Neural cell (in vitro differentiated cells): ENCODE results near the gene PLA2G4E. TPM values are rescaled to one million over a fixed set of nuclear protein-coding genes. Genes with fewer than 3 reads are reported as not detected.

Experiments
- H2AFZ ChIP-seq: fragments of 200-600, 300-800 bp; sonication (generic), shearing (Covaris generic); 2 replicates; pipeline ENCODE4 v1.6.0; 2014; ENCODE audit warnings: low read depth, mild to moderate bottlenecking, antibody characterized with exemption, low read length, moderate library complexity
- H3F3A ChIP-seq: fragments of 200-600 bp; shearing (Covaris generic); 2 replicates; pipeline ENCODE4 v1.6.1; 2016; ENCODE audit warnings: mild to moderate bottlenecking, moderate library complexity, mixed read lengths, antibody characterized with exemption, low read length; ENCODE audit not compliant: insufficient read depth, poor library complexity, severe bottlenecking
- H3K27ac ChIP-seq: fragments of 200-600, 300-800 bp; sonication (generic), shearing (Covaris generic); 2 replicates; pipeline ENCODE4 v1.5.1; 2014; ENCODE audit warnings: mild to moderate bottlenecking, low read length, moderate library complexity
- H3K27me3 ChIP-seq: fragments of 300-800, 200-600 bp; sonication (generic), shearing (Covaris generic); 2 replicates; pipeline ENCODE4 v1.6.0; 2014; ENCODE audit warnings: mild to moderate bottlenecking, low read depth, low read length, moderate library complexity; ENCODE audit not compliant: insufficient read depth
- H3K36me3 ChIP-seq: fragments of 300-800, 200-600 bp; sonication (generic), shearing (Covaris generic); 2 replicates; pipeline ENCODE4 v1.5.1; 2014; ENCODE audit warnings: mild to moderate bottlenecking, antibody characterized with exemption, low read length, moderate library complexity; ENCODE audit not compliant: insufficient read depth
- H3K4me2 ChIP-seq: fragments of 300-800, 200-600 bp; sonication (generic), shearing (Covaris generic); 2 replicates; pipeline ENCODE4 v1.6.0; 2014; ENCODE audit warnings: mild to moderate bottlenecking, low read length
- H3K4me3 ChIP-seq: fragments of 300-800, 200-600 bp; sonication (generic), shearing (Covaris generic); 2 replicates; pipeline ENCODE4 v1.5.1; 2014; ENCODE audit warnings: mild to moderate bottlenecking, low read length, moderate library complexity
- H3K79me2 ChIP-seq: fragments of 200-600 bp; shearing (Covaris generic); replicated peaks from 2 replicates; pipeline ENCODE4 v1.6.0; 2014; ENCODE audit warnings: mild to moderate bottlenecking, low read length, moderate library complexity; ENCODE audit not compliant: insufficient read depth
- H3K9ac ChIP-seq: fragments of 300-800, 200-600 bp; sonication (generic), shearing (Covaris generic); 2 replicates; pipeline ENCODE4 v1.6.1; 2016; ENCODE audit warnings: mild to moderate bottlenecking, low read length, mixed read lengths
- H3K9me2 ChIP-seq: fragments of 200-600 bp; shearing (Covaris generic); 2 replicates; pipeline ENCODE4 v1.6.1; 2016; ENCODE audit warnings: mild to moderate bottlenecking, low read length, mixed read lengths; ENCODE audit not compliant: insufficient read depth
- H3K9me3 ChIP-seq: fragments of 200-600, 300-800 bp; sonication (generic), shearing (Covaris generic); 2 replicates; pipeline ENCODE4 v1.6.1; 2016; ENCODE audit warnings: mild to moderate bottlenecking, mixed run types, low read length, moderate library complexity, mixed read lengths
- H4K20me1 ChIP-seq: fragments of 200-600 bp; shearing (Covaris generic); 2 replicates; pipeline ENCODE4 v1.6.1; 2016; ENCODE audit warnings: mild to moderate bottlenecking, mixed run types; ENCODE audit not compliant: insufficient read depth
- EP300 ChIP-seq: fragments of 450-650 bp; conservative IDR thresholded peaks from 2 replicates; pipeline ENCODE4 v1.6.1; 2014; ENCODE audit warnings: antibody characterized with exemption, mild to moderate bottlenecking, moderate library complexity; ENCODE audit not compliant: poor library complexity, severe bottlenecking
- EZH2 ChIP-seq: fragments of 200-600, 300-800 bp; shearing (Covaris generic), sonication (generic); IDR thresholded peaks from 2 replicates; pipeline ENCODE4 v1.6.1; 2014; ENCODE audit warnings: antibody characterized with exemption, low read length, borderline replicate concordance, mild to moderate bottlenecking; ENCODE audit not compliant: insufficient read depth, poor library complexity, severe bottlenecking
- MXI1 ChIP-seq: fragments of 450-650 bp; conservative IDR thresholded peaks from 2 replicates; pipeline ENCODE4 v1.6.1; 2014; ENCODE audit warnings: antibody characterized with exemption, mild to moderate bottlenecking; ENCODE audit not compliant: poor library complexity, severe bottlenecking
- POLR2AphosphoS5 ChIP-seq: IDR thresholded peaks from 2 replicates; pipeline ENCODE4 v1.6.1; 2012
- RAD21 ChIP-seq: fragments of 450-650 bp; conservative IDR thresholded peaks from 2 replicates; pipeline ENCODE4 v1.6.1; 2014; ENCODE audit warnings: antibody characterized with exemption, mild to moderate bottlenecking, moderate library complexity
- REST ChIP-seq: IDR thresholded peaks from 2 replicates; pipeline ENCODE4 v1.6.1; 2012; ENCODE audit warnings: borderline replicate concordance
- SMC3 ChIP-seq: fragments of 450-650 bp; conservative IDR thresholded peaks from 2 replicates; pipeline ENCODE4 v1.6.1; 2014; ENCODE audit warnings: antibody characterized with exemption, mild to moderate bottlenecking, moderate library complexity; ENCODE audit not compliant: poor library complexity
- TAF1 ChIP-seq: IDR thresholded peaks from 2 replicates; pipeline ENCODE4 v1.6.1; 2012; ENCODE audit warnings: low read depth
- polyA plus RNA-seq: library from polyadenylated mRNA; depleted of rRNA; stranded (reverse); fragments of >200 nt; gene quantifications from 2 replicates; pipeline ENCODE4 v1.2.3, GENCODE V29; 2014
- TF ChIP-seq, protein P1 (sequence below): fragments of 450-650 bp; IDR thresholded peaks from 2 replicates; pipeline ENCODE4 v1.5.1; 2014; ENCODE audit warnings: antibody characterized with exemption, mild to moderate bottlenecking, moderate library complexity; ENCODE audit not compliant: poor library complexity, severe bottlenecking

The PLA2G4E gene
- polyA plus RNA-seq, 1 donor from 2014 or later = not detected

- H3K36me3 ChIP-seq = no peaks in the 10 kb centered on the region
- no peak overlapping the region for H3K27ac ChIP-seq
- no peak overlapping the region for H3K4me2 ChIP-seq
- TF ChIP-seq MXI1 (no peak), SMC3 (no peak), POLR2AphosphoS5 (no peak), RAD21 (no peak), REST (no peak), EZH2 (no peak), TAF1 (no peak), EP300 (no peak)
- TF ChIP-seq, protein P1, sequence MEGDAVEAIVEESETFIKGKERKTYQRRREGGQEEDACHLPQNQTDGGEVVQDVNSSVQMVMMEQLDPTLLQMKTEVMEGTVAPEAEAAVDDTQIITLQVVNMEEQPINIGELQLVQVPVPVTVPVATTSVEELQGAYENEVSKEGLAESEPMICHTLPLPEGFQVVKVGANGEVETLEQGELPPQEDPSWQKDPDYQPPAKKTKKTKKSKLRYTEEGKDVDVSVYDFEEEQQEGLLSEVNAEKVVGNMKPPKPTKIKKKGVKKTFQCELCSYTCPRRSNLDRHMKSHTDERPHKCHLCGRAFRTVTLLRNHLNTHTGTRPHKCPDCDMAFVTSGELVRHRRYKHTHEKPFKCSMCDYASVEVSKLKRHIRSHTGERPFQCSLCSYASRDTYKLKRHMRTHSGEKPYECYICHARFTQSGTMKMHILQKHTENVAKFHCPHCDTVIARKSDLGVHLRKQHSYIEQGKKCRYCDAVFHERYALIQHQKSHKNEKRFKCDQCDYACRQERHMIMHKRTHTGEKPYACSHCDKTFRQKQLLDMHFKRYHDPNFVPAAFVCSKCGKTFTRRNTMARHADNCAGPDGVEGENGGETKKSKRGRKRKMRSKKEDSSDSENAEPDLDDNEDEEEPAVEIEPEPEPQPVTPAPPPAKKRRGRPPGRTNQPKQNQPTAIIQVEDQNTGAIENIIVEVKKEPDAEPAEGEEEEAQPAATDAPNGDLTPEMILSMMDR = no peak
- H4K20me1 ChIP-seq = no peaks in the 10 kb centered on the region
- peak overlapping the region; percentile 59 for H3K9ac ChIP-seq
- no peaks in the 10 kb centered on the region for H3K9me3 ChIP-seq
- H3K27me3 ChIP-seq = peaks cover 26% of the 10 kb centered on the region
- no peaks in the 10 kb centered on the region for H3K9me2 ChIP-seq
- H3F3A ChIP-seq = no peaks in the 10 kb centered on the region
- no peaks in the 10 kb centered on the region for H3K79me2 ChIP-seq
- peak overlapping the region; percentile 90 for H3K4me3 ChIP-seq
- no peak overlapping the region for H2AFZ ChIP-seq
These were observed 49.0 kb downstream of the PLA2G4E start for GRCh38 chr15:41971895-41972252.

GRCh38 chr15:41971089-41971894 lies 49.5 kb downstream of the PLA2G4E start:
- Histone ChIP-seq H3K27me3 (peaks cover 26% of the 10 kb centered on the region), H3K4me2 (no peak overlapping the region), H3K9ac (peak overlapping the region; percentile 59), H3F3A (no peaks in the 10 kb centered on the region), H4K20me1 (no peaks in the 10 kb centered on the region), H3K9me3 (no peaks in the 10 kb centered on the region), H2AFZ (no peak overlapping the region), H3K27ac (no peak overlapping the region), H3K4me3 (peak overlapping the region; percentile 90), H3K79me2 (no peaks in the 10 kb centered on the region), H3K9me2 (no peaks in the 10 kb centered on the region), H3K36me3 (no peaks in the 10 kb centered on the region)
- TF ChIP-seq RAD21 (no peak), EZH2 (no peak), SMC3 (no peak), REST (no peak), EP300 (no peak), TAF1 (no peak), MXI1 (no peak), POLR2AphosphoS5 (no peak)
- TF ChIP-seq, protein P1 = no peak
